ENCODE measurements around the gene TSC22D4.
"Not testable (repeated sequence)": the region's sequence is repeated elsewhere in the genome, so short reads cannot be mapped to it uniquely, and the experiment has no call there.

TSC22D4 gene

GRCh38 chr7:100478958-100479660, at the start of gene TSC22D4:
Gene TSC22D4 (minus strand): TSS chr7:100479214. CDS start chr7:100478038, 1,176 bp downstream.
- DNase-seq = peak; percentile 97

GRCh38 chr7:100528108-100528866, 49.3 kb upstream of the TSC22D4 start:
- not testable (repeated sequence) for DNase-seq

GRCh38 chr7:100523192-100523591, 44.2 kb upstream of the TSC22D4 start:
- DNase-seq = not testable (repeated sequence)

GRCh38 chr7:100521909-100522593, 43.0 kb upstream of the TSC22D4 start:
- not testable (repeated sequence) for DNase-seq

GRCh38 chr7:100521076-100521475, 42.1 kb upstream of the TSC22D4 start:
- DNase-seq = no peak

- DNase-seq = no peak
Observed at GRCh38 chr7:100520138-100520537, 41.1 kb upstream of the TSC22D4 start.

GRCh38 chr7:100519580-100519979, 40.6 kb upstream of the TSC22D4 start:
- no peak for DNase-seq

GRCh38 chr7:100517305-100517704, 38.3 kb upstream of the TSC22D4 start:
- no peak for DNase-seq

GRCh38 chr7:100516135-100516812, 37.3 kb upstream of the TSC22D4 start:
- no peak for DNase-seq

- DNase-seq = no peak
Observed at GRCh38 chr7:100515072-100515532, 36.1 kb upstream of the TSC22D4 start.

- DNase-seq = no peak
Observed at GRCh38 chr7:100513212-100513810, 34.3 kb upstream of the TSC22D4 start.

GRCh38 chr7:100510437-100511239, 31.6 kb upstream of the TSC22D4 start:
- no peak for DNase-seq

- DNase-seq = no peak
Observed at GRCh38 chr7:100509231-100509630, 30.2 kb upstream of the TSC22D4 start.

GRCh38 chr7:100506356-100506923, 27.4 kb upstream of the TSC22D4 start:
- DNase-seq = no peak

GRCh38 chr7:100504887-100505611, 26.0 kb upstream of the TSC22D4 start:
- DNase-seq = no peak

- DNase-seq = not testable (repeated sequence)
Observed at GRCh38 chr7:100504031-100504430, 25.0 kb upstream of the TSC22D4 start.

- not testable (repeated sequence) for DNase-seq
Observed at GRCh38 chr7:100500743-100501142, 21.7 kb upstream of the TSC22D4 start.

- DNase-seq = no peak
Observed at GRCh38 chr7:100496509-100496908, 17.5 kb upstream of the TSC22D4 start.

- DNase-seq = no peak
Observed at GRCh38 chr7:100493476-100494264, 14.7 kb upstream of the TSC22D4 start.

Data from GDM1 (cell line).